Hindlimb muscle (tissue), 1 donor: ENCODE data around the gene FIGN. TPM values are rescaled to one million over a fixed set of nuclear protein-coding genes. Genes with fewer than 3 reads are reported as not detected.

Experiments used
- DNase-seq: peaks from one replicate; pipeline ENCODE4 v3.0.0-alpha.2; 2013
- polyA plus RNA-seq: library from polyadenylated mRNA; unstranded; fragments of 120-200 nt; gene quantifications from one replicate; pipeline ENCODE4 v1.2.1, GENCODE V29; 2013; ENCODE audit not compliant: insufficient read length

Gene FIGN
- polyA plus RNA-seq, 1 donor: 0.99 TPM

DNA sequence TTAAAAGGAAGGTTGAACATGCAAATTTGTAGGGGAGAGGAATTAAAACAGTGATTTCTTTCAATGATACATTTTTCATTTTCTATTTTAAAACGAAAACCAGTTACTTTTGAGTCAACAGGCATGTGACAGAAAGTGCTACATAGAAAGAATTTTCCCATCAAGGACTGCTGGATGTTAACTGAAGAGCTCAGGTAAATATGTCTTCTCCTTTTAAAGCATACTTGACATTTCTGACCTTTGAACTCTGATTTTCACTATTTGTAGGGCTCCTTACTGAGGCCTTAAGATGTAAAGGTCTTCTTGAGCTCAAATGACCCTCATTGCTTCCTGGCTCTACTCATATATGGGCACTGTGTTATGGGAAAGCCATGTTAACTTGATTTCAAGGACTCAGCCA is 32.4 kb downstream of the FIGN start:
- no peak for DNase-seq

DNA sequence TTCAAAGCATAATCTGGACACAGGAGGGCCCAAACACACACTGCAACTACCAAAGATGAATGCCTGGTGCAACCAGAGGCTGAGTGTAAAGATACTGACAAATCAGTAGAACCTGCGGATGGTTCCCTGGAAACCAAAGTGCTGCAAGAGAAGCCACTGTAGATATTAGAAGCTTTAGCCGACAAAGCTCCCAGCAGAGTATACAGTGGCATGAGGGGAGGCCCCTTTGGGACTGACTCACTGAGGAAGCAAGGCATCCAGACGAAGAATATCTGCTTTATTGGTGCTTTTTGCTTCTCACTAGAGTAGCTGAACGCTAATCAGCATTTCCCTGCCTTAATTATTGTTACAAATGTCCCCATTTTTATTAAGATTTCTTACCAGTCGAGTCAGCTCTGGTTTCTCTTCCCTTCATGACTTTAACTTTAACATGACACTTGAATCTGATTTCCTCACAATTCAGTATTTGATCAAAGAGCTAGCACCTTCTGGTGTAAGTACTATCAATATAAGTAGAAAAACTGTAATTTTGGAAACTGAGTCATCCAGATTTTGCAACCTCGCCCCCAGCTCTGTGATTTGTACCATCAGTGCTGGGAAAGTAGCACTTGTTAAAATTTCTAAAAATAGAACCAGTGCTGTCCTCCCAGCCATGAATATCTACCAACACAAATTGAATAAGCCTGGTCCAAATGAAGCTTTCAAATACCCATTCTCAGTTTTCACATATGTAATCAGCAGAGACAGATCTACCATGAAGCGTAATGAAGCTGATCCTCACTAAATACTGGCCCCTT is 34.2 kb downstream of the FIGN start:
- DNase-seq: no peak

DNA sequence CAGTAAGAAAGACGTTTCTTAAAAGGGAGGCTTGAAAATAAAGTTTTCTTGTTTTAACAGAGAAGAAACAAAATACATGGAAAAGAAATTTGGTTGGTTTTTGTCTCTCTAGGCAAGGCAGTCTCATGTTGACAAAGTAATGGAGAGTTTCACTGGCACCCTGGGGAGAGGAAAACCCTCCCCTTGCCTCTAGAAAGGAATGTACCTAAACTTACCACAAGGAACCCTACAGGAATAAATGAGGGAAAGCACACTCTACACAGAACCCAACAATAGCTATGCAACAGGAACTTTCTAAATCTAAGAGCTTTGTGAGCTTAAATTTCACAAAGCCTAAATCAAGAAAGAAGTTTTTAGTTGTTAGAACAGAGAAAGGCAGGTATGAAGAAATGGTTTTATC is 37.0 kb downstream of the FIGN start:
- DNase-seq: no peak

DNA sequence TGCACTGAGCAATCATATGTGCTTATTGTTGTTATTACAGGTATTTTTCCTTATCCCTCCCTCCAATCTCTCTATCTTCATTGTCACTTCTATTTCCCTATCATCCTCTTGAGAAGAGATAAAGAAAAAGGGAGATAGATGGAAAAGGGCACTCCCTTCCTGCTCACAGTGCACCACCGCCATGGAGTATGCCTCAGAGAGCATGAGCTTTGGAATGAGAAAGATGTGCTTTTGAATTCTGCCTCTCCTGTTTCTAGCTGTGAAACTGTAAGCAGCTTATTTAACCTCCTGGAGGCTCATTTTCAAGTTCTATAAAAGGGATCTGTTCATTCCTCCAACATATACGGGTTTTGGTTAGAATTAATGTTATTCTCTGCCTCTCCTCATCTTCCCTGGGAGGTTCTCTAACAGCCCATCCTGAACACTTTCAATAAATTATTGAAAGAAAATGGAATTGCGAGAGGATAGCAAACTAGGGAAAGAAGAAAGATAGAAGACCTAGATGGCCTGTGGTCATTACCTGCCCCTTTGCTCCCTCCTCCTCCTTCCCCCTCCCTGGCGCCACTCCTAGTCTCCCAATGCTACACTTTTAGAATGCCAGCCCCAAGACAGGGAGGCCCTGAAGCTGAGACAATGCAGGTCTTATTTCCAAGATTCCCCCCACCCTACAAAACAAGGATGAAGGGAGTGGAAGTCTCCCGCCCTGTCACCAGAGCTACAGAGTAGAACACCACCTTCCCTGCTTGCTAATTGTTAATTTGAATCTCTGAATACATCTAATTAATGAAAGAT is 37.8 kb downstream of the FIGN start:
- DNase-seq: no peak

DNA sequence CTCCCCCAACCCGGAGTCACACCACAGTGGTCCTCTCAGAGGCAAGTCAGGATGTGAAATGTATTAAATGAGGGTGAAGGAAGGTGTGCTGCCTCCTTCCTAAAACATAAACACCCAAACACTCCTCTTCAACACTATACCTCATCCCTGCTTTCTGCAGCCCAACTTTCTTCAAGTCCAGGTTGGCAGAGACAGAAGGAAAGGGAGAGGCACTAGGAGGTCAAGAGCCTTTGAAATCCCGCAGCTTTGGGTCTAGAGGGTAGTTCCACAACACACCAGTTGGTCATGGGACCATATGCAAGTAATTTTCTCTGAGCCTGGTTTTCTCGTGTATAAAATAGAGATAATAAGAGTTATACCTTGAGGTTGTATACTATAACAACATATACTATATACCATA is 38.4 kb downstream of the FIGN start:
- no peak for DNase-seq

DNA sequence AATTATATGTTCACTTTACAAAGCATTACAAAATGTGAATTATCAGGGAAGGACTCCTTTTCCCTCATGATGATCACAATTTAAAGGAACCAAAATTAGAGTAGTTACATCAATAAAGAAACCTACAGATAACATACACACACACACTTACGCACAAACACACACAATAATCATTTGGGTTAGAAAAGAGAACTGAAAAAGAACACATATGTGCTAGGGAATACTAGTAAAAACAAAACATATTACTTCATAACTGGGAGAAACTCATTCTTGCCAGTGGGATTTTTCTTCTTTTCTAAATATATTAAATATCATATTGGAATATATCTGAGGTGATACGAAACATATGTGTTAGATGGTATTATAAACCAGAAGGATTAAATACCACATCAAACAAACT is 42.3 kb downstream of the FIGN start:
- no peak for DNase-seq

DNA sequence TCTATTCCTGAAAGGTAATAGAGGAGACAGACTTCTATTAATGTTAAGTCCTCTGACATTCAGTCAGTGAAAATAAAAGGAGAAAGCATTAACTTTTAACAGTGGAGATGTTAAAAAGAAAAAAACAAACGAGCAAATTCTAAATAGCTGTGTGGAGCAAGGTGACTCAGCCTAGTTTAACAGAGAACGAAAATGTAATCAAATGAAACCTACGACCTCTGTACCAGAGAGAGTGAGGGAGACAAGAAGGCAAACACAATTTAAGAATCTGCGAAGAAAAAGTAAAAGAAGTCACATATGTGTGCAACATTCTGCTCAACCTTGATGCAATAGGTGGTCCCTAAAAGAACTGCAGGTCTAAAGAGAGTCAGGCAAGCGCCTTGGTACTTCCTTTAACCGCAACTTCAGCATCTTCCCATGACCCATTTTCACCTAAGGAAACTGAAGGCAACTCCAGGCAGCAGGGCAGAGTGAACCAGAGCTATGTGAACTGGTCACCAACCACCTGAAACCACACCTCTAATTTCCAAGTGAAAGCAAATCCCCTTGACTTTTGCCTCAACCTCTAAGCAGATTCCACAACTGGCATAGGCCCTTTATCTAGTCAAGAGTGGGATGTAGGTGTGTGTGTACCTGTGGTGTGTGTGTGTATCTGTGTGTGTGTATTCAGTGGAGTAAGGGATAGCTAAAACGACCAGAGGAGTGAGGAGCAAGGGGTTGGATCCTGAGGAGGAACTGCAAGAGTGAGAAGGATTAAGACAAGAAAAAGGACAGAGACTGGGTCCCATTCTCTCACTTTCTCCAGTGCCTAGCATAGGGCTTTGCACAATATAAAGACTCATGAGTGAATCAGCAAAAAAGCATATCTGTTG is 43.0 kb downstream of the FIGN start:
- no peak for DNase-seq

DNA sequence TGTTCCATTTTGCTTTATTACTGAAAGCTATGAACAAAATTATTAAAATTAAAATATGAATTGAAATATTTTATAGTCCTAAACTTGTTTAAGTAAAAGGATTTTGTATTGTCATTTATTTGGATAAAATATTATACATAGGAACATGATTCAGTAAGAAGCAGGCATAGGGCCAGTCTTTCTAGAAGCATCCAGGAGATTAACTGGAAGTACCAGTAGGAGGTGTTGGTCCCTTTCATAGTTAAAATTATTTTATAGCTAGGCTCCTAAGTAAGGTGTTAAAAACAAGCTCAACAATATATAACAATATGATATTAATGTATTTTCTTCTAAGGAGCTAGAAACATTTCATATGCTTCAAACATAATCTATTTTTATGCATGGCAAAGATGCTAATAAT is 43.7 kb downstream of the FIGN start:
- no peak for DNase-seq

DNA sequence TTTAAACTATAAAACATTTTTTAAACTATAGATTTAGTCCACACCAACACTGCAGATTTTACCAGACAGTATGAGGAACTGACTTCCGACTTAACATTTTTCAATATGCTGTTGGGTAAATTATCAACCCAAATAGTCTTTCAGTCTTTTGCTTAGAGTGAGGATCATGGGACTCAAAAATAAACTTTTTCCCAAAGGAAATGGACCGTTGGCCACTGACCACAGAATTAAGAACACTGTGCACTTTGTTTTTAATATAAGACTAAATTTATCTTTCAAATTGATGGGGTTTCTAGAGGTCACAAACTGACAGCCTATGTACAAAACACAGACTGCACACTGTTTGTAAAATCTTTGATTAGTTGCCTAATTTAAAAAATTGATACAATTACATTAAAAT is 44.9 kb downstream of the FIGN start:
- DNase-seq: no peak

DNA sequence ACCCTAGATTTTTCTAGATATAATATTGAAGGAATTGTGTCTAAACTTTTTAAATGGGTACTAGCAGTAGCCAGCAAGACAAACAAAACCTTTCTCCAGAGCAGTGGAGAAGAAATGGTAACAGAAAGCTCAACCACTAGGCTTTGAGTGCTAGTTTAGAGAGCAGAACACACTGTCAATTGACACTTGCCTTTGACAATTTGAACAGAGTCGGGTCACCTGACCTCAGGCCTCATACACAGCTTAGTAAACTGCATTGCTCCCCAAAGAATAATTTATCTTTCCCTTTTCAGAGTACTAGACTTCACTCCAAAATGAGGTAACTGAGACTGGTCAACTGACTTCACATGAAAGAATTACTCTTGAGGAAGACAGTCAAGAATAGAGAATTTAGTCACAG is 48.6 kb downstream of the FIGN start:
- DNase-seq: no peak

DNA sequence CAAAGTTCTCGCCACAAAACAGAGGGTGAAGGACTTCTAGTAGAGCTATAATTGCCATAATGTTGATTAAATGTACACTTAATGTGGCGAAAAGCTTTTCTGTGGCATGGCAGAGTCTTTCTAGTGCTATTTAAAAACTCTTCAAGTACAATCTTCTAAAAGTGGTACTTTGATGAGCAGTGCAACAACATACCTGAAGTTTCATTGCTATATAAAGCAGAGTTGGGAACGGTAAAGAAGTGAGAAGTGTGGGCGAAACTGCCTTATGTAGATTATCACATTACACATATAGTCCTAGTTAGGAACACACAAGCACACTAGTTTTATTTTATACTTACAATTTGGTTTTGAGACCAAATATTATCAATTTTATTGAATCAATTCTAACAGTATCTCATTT is 49.5 kb downstream of the FIGN start:
- DNase-seq: no peak

DNA sequence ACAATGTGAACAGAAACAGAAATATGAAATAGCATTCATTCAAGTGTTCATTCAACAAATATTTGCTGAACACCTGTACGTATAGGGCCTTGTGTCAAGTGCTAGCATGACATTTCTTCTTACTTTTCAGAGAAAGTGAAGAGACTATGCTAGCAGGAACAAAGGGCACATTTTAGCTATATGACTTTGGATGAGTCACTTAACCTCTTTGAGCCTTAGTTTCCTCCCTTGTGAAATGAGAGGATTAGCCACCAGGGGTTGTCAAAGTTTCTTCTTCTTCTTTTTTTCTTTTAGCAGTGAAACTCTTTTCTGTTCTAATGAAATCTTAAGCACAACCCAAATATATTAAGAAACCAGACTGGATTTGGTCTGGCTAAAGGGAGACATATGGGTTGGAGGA is 53.1 kb downstream of the FIGN start:
- no peak for DNase-seq

DNA sequence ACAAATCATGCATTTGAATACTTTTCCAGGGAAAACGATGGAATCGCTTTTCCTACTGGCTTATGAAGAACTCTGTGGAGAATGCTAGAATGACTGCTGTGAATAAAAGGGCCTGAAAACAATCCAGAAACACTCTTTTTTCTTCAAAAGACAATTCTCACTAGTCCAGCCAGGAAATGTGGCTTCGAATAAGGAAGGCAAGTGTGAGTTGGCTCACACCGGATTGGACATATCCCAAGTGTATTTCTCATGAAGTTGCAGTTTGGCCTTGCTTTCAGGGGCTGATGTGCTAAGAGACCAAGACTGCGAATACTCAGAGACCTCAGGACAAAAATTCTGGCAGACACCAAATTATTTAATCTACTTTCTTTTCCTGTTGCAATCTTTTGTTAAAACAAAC is 54.1 kb downstream of the FIGN start:
- DNase-seq: peak; percentile 69

DNA sequence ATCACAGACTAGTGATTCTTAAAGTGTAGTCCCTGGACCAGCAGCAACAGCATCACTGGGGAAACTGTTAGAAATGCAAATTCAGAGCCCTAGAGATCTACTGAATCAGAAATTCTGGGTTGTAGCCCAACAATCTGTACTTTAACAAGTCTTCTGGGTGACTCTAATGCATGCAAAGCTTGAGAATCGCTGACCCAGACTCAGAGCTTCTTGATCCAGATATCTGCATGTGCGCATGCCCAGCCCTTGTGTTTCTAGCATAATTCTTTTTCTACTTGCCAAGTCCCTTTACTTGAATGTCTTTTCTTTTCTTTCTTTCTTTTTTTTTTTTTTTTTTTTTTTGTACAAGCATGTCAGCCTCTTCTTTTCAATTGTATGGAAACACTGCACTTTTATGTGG is 60.4 kb downstream of the FIGN start:
- DNase-seq: no peak

DNA sequence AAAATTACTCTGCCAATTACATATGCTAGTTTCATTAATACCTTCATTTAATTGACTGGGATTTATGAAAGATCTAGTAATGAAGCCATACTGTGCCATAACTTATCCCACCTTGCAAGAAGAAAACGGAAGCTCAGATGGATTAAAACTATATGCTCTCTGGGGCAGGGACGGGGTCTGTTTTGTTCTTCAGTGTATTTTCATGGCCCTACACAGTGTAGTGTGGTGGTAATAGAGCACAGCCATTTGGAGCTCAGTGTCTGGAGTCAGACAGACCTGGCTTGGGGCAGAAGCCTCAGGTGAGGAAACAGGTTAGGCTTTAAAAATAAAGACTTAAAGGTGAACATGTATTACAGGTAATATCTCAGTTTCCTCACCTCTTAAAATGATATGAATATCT is 62.3 kb downstream of the FIGN start:
- no peak for DNase-seq

DNA sequence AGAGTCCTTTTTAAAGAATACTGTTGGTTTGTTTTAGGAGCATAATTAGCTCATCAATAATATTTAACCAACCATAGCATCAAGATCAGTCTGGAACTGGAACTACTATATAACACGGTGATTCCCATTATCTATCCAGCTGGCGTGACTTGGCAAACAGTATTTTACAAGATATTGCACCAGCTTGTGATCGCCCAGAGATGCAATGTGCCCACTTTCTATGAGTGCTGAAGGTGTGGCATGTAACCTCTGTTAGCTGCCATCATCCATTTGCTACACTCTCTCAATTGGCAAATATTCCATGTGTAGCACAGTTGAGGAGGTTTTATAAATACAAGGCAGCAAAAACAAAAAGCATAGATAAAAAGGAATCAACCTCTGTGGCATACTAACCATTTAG is 64.9 kb downstream of the FIGN start:
- no peak for DNase-seq

DNA sequence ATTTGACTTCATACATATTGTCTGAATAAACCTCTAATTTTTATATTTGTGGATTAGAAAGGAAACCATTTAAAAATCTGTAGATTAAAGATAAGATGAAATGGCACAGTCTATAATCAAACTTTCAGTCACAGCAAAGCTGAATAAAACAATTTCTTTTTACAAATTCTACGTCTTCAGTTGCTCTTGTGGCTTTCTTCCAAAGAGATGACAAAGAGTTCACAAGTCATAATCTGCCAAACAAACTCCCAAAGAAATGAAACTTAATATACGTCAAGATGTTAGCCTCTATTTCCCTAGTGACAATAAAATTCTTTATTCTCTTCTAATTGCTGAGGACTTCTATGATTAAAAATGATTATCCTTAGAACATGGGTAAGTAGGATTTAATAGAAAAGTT is 66.3 kb downstream of the FIGN start:
- DNase-seq: no peak

DNA sequence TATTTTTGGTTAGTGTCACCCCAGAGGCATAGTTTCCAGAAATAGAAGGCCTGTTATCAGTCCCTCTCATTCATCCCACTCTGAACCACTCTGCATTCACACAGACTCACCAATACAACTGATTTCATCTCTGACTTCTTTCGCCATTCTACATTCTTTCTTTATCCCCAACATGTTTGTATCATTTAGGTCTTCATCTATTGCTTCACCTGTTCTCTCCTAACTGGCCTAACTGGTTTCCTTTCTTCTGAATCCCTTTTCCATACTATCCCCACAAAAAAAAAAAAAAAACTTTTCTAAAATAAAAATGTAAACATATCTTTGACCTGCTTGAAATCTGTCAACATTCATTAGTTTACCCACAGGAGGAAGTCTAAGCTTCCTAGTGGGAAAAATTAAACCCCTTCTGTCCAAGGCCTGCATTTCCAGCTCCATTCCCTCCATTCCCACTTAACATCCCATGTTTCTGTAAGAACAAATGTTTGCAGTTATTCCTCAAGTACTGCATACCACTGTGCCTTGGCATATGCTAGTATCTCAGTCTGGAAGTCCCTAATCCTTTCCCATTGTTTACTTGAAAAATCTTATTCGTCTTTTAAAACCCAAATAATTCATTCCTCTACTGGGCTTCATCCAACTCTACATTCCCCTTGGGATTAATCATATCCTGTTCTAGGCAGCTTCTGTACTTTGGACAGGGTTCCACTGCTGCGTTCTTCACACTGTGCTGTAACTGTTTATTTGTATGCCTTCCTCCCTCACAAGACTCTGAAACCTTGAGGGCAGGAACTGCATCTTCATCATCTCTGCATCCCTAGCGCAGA is 68.5 kb downstream of the FIGN start:
- no peak for DNase-seq

DNA sequence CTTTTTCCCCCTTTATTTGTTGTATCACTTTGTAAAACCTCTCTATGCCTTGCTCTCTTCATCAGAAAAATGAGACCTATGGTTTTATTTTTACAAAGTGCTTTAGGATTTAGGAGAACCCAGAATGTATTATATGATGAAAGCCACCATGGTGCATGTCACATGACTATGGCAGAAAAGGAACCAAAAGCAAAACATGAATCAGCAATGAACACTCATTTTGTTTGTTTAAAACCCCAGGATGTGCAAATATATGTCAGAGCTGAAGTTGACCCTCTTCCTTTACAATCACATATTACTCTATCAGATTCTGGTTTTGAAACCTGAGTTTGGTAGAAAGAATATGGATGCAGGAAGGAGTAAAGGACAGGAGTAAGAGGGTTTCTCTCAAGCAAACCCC is 70.0 kb downstream of the FIGN start:
- DNase-seq: no peak

DNA sequence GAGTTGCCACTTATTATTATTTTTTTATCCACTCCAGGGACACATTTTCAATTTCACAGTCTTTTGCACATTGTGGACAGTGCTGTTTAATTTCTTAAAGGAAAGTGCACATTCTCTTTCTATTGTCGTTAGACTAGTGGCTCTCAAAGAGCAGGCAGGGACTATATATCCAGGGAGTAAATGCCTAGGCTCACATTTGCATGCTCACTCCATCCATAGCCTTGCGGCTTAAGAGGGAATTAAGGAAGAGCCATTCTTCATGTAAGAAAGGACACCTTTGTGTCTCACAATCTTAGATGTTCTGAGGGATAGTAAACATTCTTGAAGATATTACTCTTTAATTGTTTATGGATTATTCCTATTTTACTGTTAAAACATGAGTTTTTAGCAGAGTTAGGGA is 70.8 kb downstream of the FIGN start:
- DNase-seq: no peak

DNA sequence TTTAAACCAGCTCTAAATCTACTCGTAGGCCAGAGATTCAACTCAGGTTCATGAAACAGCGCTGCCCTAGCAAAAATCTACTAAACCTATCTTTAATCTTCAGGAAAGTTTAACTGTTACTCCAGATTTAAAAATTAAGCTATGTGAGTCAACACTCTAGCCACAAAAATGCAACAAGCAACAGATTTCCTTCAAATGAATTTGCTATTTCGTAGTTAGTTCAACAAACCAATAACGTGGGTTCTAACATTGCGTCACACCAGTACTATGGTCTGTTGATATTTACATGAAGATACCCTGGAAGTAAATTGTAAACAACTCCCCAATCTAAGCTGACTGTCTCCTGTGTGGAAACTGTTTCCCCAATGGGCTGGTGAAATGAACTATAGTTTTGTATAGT is 71.2 kb downstream of the FIGN start:
- DNase-seq: no peak

DNA sequence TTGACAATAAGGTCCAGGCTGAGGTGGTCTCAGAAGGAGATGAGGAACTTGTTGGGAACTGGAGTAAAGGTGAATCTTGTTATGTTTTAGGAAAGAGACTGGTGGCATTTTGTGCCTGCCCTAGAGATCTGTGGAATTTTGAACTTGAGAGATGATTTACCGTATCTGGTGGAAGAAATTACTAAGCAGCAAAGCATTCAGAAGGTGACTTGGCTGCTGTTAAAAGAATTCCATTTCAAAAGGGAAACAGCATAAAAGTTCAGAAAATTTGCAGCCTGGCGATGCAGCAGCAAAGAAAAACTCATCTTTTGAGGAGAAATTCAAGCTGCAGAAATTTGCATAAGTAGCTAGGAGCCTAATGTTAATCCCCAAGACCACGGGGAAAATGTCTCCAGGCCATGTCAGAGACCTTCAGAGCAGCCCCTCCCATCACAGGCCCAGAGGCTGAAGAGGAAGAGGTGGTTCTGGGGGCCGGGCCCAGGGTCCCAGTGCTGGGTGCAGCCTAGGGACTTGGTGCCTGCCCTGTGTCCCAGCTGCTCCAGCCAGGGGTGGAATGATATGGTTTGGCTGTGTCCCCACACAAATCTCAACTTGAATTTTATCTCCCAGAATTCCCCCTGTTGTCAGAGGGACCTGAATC is 73.5 kb downstream of the FIGN start:
- DNase-seq: no peak
